ENCODE results near the gene FAM151A. TPM values are rescaled to one million over a fixed set of nuclear protein-coding genes. Genes with fewer than 3 reads are reported as not detected.

FAM151A gene
- total and polyA plus RNA-seq, 2 of the 13 experiments (the other 11 are each of a cell fraction or from before 2014, with no cell fraction given), result 0.29 to 3.6 TPM

DNA sequence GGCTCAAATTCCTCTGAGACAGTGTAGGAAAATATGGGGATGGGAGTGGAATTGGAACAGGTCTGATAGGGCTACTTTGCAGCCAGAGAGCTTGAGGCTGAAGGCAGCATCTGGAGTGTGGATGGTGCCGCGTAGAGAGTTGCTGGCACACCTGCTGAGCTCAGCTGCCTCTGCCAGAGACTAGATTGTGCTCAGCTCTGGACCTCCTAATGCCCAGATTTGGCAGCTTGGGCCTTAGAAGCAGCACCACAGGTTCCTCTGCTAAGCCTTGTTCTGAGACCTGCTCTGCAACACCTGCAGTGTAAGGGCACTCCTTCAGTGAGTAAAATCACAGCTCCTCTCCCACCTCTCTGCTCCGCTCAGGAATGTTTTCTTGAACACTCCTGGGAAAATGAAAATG, 52.0 kb downstream of the FAM151A start (continued):
- TF ChIP-seq, protein P1, sequence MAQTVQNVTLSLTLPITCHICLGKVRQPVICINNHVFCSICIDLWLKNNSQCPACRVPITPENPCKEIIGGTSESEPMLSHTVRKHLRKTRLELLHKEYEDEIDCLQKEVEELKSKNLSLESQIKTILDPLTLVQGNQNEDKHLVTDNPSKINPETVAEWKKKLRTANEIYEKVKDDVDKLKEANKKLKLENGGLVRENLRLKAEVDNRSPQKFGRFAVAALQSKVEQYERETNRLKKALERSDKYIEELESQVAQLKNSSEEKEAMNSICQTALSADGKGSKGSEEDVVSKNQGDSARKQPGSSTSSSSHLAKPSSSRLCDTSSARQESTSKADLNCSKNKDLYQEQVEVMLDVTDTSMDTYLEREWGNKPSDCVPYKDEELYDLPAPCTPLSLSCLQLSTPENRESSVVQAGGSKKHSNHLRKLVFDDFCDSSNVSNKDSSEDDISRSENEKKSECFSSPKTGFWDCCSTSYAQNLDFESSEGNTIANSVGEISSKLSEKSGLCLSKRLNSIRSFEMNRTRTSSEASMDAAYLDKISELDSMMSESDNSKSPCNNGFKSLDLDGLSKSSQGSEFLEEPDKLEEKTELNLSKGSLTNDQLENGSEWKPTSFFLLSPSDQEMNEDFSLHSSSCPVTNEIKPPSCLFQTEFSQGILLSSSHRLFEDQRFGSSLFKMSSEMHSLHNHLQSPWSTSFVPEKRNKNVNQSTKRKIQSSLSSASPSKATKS (CRISPR knock-in tag; IDR thresholded peaks at IDR 0.05), result no peak
- TF ChIP-seq ZNF30 (CRISPR knock-in tag; IDR thresholded peaks at IDR 0.05), result no peak
- TF ChIP-seq, protein P2, sequence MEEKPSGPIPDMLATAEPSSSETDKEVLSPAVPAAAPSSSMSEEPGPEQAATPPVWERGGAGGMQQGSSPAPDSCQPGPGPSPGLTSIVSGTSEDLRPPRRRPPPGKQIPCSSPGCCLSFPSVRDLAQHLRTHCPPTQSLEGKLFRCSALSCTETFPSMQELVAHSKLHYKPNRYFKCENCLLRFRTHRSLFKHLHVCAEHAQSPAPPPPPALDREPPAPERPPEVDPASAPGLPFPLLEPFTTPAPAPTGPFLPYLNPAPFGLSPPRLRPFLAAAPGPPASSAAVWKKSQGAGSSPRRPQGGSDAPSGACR (CRISPR knock-in tag; IDR thresholded peaks at IDR 0.05), result no peak

DNA sequence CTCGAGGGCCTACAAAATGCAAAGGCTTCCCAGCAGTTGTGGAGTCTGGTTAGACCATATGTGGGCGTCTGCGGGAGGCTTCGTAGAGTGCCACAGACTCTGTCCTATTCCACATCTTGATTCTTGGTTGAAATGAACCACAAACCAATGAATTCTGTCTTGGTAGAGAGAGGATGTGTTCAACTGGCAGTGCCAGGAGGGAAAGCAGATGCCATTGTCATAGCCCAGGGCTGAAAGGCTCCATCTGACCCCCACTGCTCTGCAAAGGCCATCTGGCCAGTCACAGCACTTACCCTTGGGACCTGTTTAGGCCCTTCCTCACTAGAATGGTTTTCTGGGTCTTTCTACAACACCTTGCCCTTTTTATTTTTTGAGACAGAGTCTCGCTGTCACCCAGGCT, 53.2 kb downstream of the FAM151A start:
- no TSS peak for BruUV-seq (replicated peaks)
- no peak for FAIRE-seq
- ChIA-PET POLR2A (no interaction called here), CTCF (ENCODE audit: low intra/inter-chr PET ratio, low total read pairs) (no interaction called here)
- no peak overlapping the region for H3K4me2 ChIP-seq (ENCODE audit: low read depth, low read length)
- in situ Hi-C loops (cut with HindIII; ENCODE audit: extremely low pct_ligation_motif_present, low pct_unique_long_range_greater_than_20kb), result no loop called here
- no peak for DNase-seq (ENCODE audit: low spot score)
- H3K9me3 ChIP-seq (ENCODE audit: low read length), result no peaks in the 10 kb centered on the region
- H3K4me3 ChIP-seq (replicated peaks in 1 of 3; ENCODE audit: insufficient read depth in 1 of 3, low read depth in 2 of 3, low read length in 3 of 3), result no peak overlapping the region
- no peaks in the 10 kb centered on the region for H3K27me3 ChIP-seq (ENCODE audit: control insufficient read depth in 1 of 2, insufficient read depth in 2 of 2, low read length in 2 of 2)
- no peaks in the 10 kb centered on the region for H3K36me3 ChIP-seq (replicated peaks in 1 of 2; ENCODE audit: control insufficient read depth in 1 of 2, insufficient read depth in 2 of 2, low read length in 2 of 2)
- no peak overlapping the region for H3K9ac ChIP-seq (ENCODE audit: insufficient read depth, low read depth, low read length)
- H4K20me1 ChIP-seq (ENCODE audit: insufficient read depth, low read length), result no peaks in the 10 kb centered on the region
- ATAC-seq, result no peak
- no peaks in the 10 kb centered on the region for H3K79me2 ChIP-seq (ENCODE audit: insufficient read depth, low read length)
- no peak overlapping the region for H2AFZ ChIP-seq (ENCODE audit: low read length)
- peaks cover 54% of the 10 kb centered on the region for H3K4me1 ChIP-seq (ENCODE audit: insufficient read depth, low read length)
- H3K27ac ChIP-seq (ENCODE audit: extremely low read length, insufficient read depth, low read length), result no peak overlapping the region
- WGBS (ENCODE audit: low lambda C conversion rate), result 94% methylated on average over 5 of the region's 5 CpGs
- intact Hi-C loops (cut with micrococcal nuclease; ENCODE audit: unreplicated experiment), result no loop called here
- no peak for TF ChIP-seq ZNF570 (CRISPR knock-in tag; IDR thresholded peaks at IDR 0.05; ENCODE audit: borderline replicate concordance)
- no peak for TF ChIP-seq ZNF232 (CRISPR knock-in tag; IDR thresholded peaks at IDR 0.05; ENCODE audit: borderline replicate concordance)
- no peak for TF ChIP-seq FOXA3 (CRISPR knock-in tag; IDR thresholded peaks at IDR 0.05)
- TF ChIP-seq NRL (CRISPR knock-in tag; IDR thresholded peaks at IDR 0.05; ENCODE audit: borderline replicate concordance), result no peak
- TF ChIP-seq HDAC1 (CRISPR knock-in tag; IDR thresholded peaks at IDR 0.05), result no peak
- no peak for TF ChIP-seq ZFX (CRISPR knock-in tag; IDR thresholded peaks at IDR 0.05; ENCODE audit: low read depth)
- no peak for TF ChIP-seq ZNF629 (CRISPR knock-in tag; conservative IDR thresholded peaks at IDR 0.05)
- TF ChIP-seq CHCHD3 (CRISPR knock-in tag; IDR thresholded peaks at IDR 0.05), result no peak
- TF ChIP-seq, protein P3, sequence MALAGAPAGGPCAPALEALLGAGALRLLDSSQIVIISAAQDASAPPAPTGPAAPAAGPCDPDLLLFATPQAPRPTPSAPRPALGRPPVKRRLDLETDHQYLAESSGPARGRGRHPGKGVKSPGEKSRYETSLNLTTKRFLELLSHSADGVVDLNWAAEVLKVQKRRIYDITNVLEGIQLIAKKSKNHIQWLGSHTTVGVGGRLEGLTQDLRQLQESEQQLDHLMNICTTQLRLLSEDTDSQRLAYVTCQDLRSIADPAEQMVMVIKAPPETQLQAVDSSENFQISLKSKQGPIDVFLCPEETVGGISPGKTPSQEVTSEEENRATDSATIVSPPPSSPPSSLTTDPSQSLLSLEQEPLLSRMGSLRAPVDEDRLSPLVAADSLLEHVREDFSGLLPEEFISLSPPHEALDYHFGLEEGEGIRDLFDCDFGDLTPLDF (CRISPR knock-in tag; IDR thresholded peaks at IDR 0.05), result no peak
- TF ChIP-seq IKZF1 (IDR thresholded peaks at IDR 0.05), result no peak
- no peak for TF ChIP-seq PCBP2 (optimal IDR thresholded peaks at IDR 0.05; ENCODE audit: low read depth, low read length, poor library complexity, severe bottlenecking)
- no peak for TF ChIP-seq ZNF451 (CRISPR knock-in tag; IDR thresholded peaks at IDR 0.05)
- TF ChIP-seq NR2F6 (IDR thresholded peaks at IDR 0.05), result no peak
- no peak for TF ChIP-seq NR2F6 (CRISPR knock-in tag; IDR thresholded peaks at IDR 0.05)
- TF ChIP-seq, protein P4, sequence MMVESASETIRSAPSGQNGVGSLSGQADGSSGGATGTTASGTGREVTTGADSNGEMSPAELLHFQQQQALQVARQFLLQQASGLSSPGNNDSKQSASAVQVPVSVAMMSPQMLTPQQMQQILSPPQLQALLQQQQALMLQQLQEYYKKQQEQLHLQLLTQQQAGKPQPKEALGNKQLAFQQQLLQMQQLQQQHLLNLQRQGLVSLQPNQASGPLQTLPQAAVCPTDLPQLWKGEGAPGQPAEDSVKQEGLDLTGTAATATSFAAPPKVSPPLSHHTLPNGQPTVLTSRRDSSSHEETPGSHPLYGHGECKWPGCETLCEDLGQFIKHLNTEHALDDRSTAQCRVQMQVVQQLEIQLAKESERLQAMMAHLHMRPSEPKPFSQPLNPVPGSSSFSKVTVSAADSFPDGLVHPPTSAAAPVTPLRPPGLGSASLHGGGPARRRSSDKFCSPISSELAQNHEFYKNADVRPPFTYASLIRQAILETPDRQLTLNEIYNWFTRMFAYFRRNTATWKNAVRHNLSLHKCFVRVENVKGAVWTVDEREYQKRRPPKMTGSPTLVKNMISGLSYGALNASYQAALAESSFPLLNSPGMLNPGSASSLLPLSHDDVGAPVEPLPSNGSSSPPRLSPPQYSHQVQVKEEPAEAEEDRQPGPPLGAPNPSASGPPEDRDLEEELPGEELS (CRISPR knock-in tag; IDR thresholded peaks at IDR 0.05), result no peak
- no peak for TF ChIP-seq ONECUT2 (CRISPR knock-in tag; IDR thresholded peaks at IDR 0.05)
- no peak for TF ChIP-seq ATF1 (CRISPR knock-in tag; IDR thresholded peaks at IDR 0.05)
- no peak for TF ChIP-seq ZNF256 (CRISPR knock-in tag; conservative IDR thresholded peaks at IDR 0.05)

Data from HepG2 (cell line).